Stimulated activated CD8-positive, alpha-beta memory T cell treated with anti-CD3 and anti-CD28 coated beads, Interleukin-12 subunit alpha, Interleukin-12 subunit beta, amount 100 ng/mL, for 4 hours (primary cell): ENCODE data around the gene PLPPR3.

ENCODE experiments used
- DNase-seq: peaks from one replicate; pipeline ENCODE4 v3.0.0-alpha.2; 2020; ENCODE audit warnings: low read depth

Gene PLPPR3

DNA sequence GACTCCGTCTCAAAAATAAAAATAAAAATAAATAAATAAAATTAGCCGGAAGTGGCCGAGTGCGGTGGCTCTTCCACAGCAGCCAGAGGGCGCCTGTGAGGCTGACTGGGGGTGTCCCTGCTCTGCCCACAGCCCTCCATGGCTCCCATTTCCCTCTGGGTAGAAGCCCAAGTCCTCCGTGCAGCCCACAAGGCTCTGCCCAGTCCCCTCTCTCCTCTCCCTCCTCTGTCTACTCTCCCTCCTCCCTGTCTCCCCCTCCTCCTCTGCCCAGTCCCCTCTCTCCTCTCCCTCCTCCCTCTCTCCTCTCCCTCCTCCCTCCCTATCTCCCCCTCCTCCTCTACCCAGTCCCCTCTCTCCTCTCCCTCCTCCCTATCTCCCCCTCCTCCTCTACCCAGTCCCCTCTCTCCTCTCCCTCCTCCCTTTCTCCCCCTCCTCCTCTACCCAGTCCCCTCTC is 50.4 kb downstream of the PLPPR3 start:
- no peak for DNase-seq

DNA sequence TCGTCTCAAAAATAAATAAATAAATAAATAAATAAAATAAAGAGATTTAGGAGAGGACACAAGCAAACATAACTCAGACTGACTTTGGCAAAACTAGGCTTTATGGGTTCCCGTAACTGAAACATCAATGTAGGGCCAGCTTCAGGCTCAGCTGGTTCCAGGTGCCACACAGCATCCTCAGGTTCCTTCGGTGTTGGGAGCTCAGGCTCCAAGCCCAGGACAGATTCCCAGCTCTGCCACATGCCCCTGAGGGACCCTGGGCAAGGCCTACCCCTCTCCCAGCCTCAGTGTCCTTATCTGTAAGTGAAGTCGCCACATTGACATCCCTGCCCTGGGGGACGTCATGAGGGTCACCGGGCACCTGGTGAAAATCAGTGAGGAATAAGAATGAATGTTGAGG is 52.1 kb downstream of the PLPPR3 start:
- DNase-seq, result no peak

DNA sequence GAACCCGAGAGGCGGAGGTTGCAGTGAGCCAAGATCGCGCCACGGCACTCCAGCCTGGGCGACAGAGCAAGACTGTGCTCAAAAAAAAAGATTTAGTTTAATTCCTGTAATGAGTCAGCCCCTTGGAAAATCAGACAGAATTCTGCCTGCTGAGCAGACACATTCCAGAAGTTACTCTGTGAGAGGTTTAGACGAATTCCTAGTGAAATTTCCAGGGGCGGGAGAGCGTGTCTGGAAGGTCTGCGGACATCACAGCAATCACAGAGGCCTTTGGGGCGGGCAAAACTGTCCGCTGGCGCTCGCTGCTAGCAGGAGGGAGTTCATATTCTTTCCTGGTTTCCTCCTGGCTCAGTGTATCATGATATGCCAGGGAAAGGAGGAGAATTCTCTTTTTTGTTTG is 53.3 kb downstream of the PLPPR3 start:
- no peak for DNase-seq

DNA sequence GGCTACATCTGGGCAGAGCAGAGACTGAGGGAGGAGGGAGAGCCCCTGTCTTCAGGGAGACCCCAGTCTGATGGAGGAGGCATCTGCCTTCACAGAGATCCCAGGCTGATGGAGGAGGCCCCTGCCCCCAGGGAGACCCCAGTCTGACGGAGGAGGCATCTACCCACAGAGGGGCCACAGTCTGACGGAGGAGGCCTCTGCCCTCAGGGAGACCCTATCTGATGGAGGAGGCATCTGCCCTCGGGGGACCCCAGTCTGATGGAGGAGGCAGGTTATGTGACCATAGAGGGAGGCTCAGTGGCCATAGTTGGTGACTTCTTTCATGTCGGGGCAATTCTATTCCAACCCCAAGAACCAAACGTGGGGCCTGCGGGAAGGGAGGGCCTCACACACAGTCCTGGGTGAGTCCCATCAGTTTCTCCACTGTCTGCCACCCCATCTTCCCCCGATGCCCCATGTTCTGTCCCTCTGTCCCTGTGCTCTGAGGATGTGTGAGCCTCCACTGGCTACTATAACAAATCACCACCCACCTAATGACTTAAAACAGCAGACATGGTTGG is 56.5 kb downstream of the PLPPR3 start:
- no peak for DNase-seq

DNA sequence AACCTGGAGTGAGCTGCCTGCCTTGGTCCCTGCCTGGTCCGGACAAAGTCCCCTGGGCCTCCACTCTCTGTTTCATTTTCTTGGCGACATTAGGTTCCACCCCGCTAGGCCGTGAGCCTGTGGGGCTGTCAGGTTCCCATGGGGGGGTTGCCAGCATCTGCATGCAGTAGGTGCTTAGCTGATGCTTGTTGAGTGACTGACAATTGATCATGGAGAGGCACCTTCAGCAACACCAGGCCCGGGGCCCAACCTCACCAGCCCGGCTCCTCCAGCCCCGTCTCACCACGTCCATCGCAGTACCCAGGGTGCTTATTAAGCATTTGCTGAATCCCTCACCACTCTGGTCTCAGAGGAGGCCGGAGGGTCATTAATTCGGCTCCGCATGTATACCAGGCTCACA is 57.5 kb downstream of the PLPPR3 start:
- DNase-seq, result no peak

DNA sequence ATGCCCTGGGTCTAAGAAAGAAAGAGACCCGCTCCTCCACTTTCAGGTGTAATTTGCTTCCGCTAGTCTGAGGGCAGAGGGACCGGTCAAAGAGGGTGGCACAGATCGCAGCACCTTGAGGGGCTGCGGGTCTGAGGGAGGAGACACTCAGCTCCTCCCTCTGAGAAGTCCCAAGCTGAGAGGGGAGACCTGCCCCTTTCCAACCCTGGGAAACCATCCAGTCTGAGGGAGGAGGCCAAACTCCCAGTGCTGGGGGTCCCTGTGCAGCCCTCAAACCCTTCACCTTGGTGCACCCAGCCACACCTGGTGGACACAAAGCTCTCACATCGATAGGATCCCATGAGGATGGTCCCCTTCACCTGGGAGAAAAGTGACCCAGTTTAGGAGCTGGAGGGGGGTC is 57.9 kb downstream of the PLPPR3 start:
- DNase-seq, result no peak

DNA sequence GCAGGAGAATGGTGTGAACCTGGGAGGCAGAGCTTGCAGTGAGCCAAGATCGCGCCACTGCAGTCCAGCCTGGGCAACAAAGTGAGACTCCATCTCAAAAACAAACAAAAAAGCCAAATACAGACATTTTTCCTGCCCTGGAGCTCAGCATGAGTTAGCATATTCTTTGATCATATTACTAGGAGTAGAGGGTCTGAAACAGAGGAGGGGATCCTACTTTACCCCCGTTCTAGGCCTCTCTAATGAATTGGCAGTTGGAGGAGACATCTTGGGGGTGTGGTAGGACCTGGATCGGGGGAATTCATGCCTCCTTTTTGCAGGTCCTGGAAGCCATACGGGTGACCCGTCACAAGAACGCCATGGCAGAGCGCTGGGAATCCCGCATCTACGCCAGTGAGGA is 58.6 kb downstream of the PLPPR3 start:
- DNase-seq, result no peak
